HepG2 (cell line): ENCODE data around the gene CACNA1I. TPM values are rescaled to one million over a fixed set of nuclear protein-coding genes. Genes with fewer than 3 reads are reported as not detected.

ENCODE experiments used
- ARHGAP35 ChIP-seq: sonication (generic); formaldehyde crosslinking; IDR thresholded peaks from 2 replicates; pipeline ENCODE4 v1.9.0; 2022; ENCODE audit warnings: mild to moderate bottlenecking, inconsistent platforms, moderate library complexity, missing genetic modification reagents, borderline replicate concordance
- CCDC6 ChIP-seq: sonication (generic); formaldehyde crosslinking; IDR thresholded peaks from 2 replicates; pipeline ENCODE4 v1.8.1; 2022; ENCODE audit warnings: mild to moderate bottlenecking, missing genetic modification reagents, moderate library complexity
- DPF2 ChIP-seq: sonication (generic); formaldehyde crosslinking; IDR thresholded peaks from 2 replicates; pipeline ENCODE4 v1.4.0; 2020; ENCODE audit warnings: mild to moderate bottlenecking, low read depth, missing genetic modification reagents, borderline replicate concordance
- FOXA1 ChIP-seq, 2 experiments: fragments of 450-650 bp in 1 of 2; sonication (generic) in 1 of 2; formaldehyde crosslinking in 1 of 2; IDR thresholded peaks; 2 replicates each; pipeline versions ENCODE4 v1.4.0 to v1.6.1; 2016 to 2020; ENCODE audit warnings: missing genetic modification reagents in 1 of 2
- GABPB1 ChIP-seq: IDR thresholded peaks from 2 replicates; pipeline ENCODE4 v1.6.1; 2016; ENCODE audit warnings: mild to moderate bottlenecking, missing genetic modification reagents, moderate library complexity, missing compliant biosample characterization
- HOXA7 ChIP-seq: sonication (generic); formaldehyde crosslinking; IDR thresholded peaks from 2 replicates; pipeline ENCODE4 v1.8.1; 2022; ENCODE audit warnings: mild to moderate bottlenecking, missing genetic modification reagents, moderate library complexity
- NFATC3 ChIP-seq: sonication (generic); formaldehyde crosslinking; IDR thresholded peaks from 2 replicates; pipeline ENCODE4 v1.5.1; 2020; ENCODE audit warnings: mild to moderate bottlenecking, missing genetic modification reagents
- NFE2L2 ChIP-seq: fragments of 150-350 bp; IDR thresholded peaks from 2 replicates; pipeline ENCODE4 v1.6.1; 2014; ENCODE audit warnings: low read length
- NFIC ChIP-seq: IDR thresholded peaks from 2 replicates; pipeline ENCODE4 v1.6.1; 2012; ENCODE audit warnings: mild to moderate bottlenecking, low read length, inconsistent platforms
- PAF1 ChIP-seq: IDR thresholded peaks from 2 replicates; pipeline ENCODE4 v1.6.1; 2016; ENCODE audit warnings: missing genetic modification reagents, missing compliant biosample characterization
- POLR2AphosphoS5 ChIP-seq: IDR thresholded peaks from 2 replicates; pipeline ENCODE4 v1.6.1; 2012; ENCODE audit warnings: low read depth, low read length
- RBM39 ChIP-seq: fragments of 200-400 bp; formaldehyde crosslinking; IDR thresholded peaks from one replicate; pipeline ENCODE4 v1.6.1; 2018; ENCODE audit warnings: antibody characterized with exemption, mild to moderate bottlenecking, low read depth, low read length; ENCODE audit not compliant: poor library complexity, severe bottlenecking
- SP5 ChIP-seq: IDR thresholded peaks from 2 replicates; pipeline ENCODE4 v1.6.1; 2016; ENCODE audit warnings: low read depth, borderline replicate concordance
- SRF ChIP-seq: IDR thresholded peaks from 2 replicates; pipeline ENCODE4 v1.6.1; 2011; ENCODE audit warnings: mild to moderate bottlenecking, low read depth, low read length, moderate library complexity
- TGIF2 ChIP-seq: IDR thresholded peaks from 2 replicates; pipeline ENCODE4 v1.6.1; 2016; ENCODE audit warnings: control low read depth, missing compliant biosample characterization
- ZFP62 ChIP-seq: sonication (generic); formaldehyde crosslinking; IDR thresholded peaks from 2 replicates; pipeline ENCODE4 v1.4.0; 2020; ENCODE audit warnings: missing genetic modification reagents
- ZMAT3 ChIP-seq: sonication (generic); formaldehyde crosslinking; conservative IDR thresholded peaks from 2 replicates; pipeline ENCODE4 v1.7.0; 2021; ENCODE audit warnings: missing genetic modification reagents
- ZNF44 ChIP-seq: sonication (generic); formaldehyde crosslinking; IDR thresholded peaks from 2 replicates; pipeline ENCODE4 v1.5.1; 2020; ENCODE audit warnings: mild to moderate bottlenecking, missing genetic modification reagents
- ZNF496 ChIP-seq: sonication (generic); formaldehyde crosslinking; IDR thresholded peaks from 2 replicates; pipeline ENCODE4 v1.8.1; 2023; ENCODE audit warnings: mild to moderate bottlenecking, moderate library complexity, missing genetic modification reagents; ENCODE audit not compliant: insufficient replicate concordance
- ZNF543 ChIP-seq: sonication (generic); formaldehyde crosslinking; IDR thresholded peaks from 2 replicates; pipeline ENCODE4 v1.4.0; 2020; ENCODE audit warnings: mild to moderate bottlenecking, missing genetic modification reagents
- ZNF558 ChIP-seq: sonication (generic); formaldehyde crosslinking; IDR thresholded peaks from 2 replicates; pipeline ENCODE4 v1.9.0; 2022; ENCODE audit warnings: mild to moderate bottlenecking, missing genetic modification reagents, borderline replicate concordance
- ZNF766 ChIP-seq: sonication (generic); formaldehyde crosslinking; IDR thresholded peaks from 2 replicates; pipeline ENCODE4 v1.5.0; 2020; ENCODE audit warnings: missing genetic modification reagents, borderline replicate concordance
- ZNF773 ChIP-seq: sonication (generic); formaldehyde crosslinking; IDR thresholded peaks from 2 replicates; pipeline ENCODE4 v1.4.0; 2020; ENCODE audit warnings: missing genetic modification reagents, borderline replicate concordance
- ZNF83 ChIP-seq: sonication (generic); formaldehyde crosslinking; IDR thresholded peaks from 2 replicates; pipeline ENCODE4 v1.4.0; 2020; ENCODE audit warnings: missing genetic modification reagents, mild to moderate bottlenecking, borderline replicate concordance
- polyA plus RNA-seq, 8 experiments: library from polyadenylated mRNA; depleted of rRNA in 3 of 8; stranded (reverse) in 7 of 8; unstranded in 1 of 8; fragments of >200 nt; fragmentation: Illumina TruSeq in 4 of 8; extraction: Trizol in 4 of 8; gene quantifications; 2 replicates each; pipeline versions ENCODE4 v1.2.1 to v1.2.3, GENCODE V29; 2011 to 2016; ENCODE audit warnings: low read depth in 4 of 8, missing spikeins in 1 of 8, mixed read lengths in 1 of 8; ENCODE audit not compliant: insufficient read depth in 1 of 8
- total RNA-seq, 5 experiments: library from RNA; depleted of rRNA; stranded (reverse); fragments of >200 nt; fragmentation: Illumina TruSeq; extraction: Trizol; gene quantifications; 2 replicates each; pipeline ENCODE4 v1.2.3, GENCODE V29; 2016; ENCODE audit warnings: low read depth in 1 of 5
- TF ChIP-seq, protein P1 (sequence below): sonication (generic); formaldehyde crosslinking; IDR thresholded peaks from 2 replicates; pipeline ENCODE4 v1.4.0; 2020; ENCODE audit warnings: mild to moderate bottlenecking, missing genetic modification reagents
- TF ChIP-seq, protein P2 (sequence below): sonication (generic); formaldehyde crosslinking; IDR thresholded peaks from 2 replicates; pipeline ENCODE4 v1.5.0; 2020; ENCODE audit warnings: missing genetic modification reagents, mild to moderate bottlenecking, borderline replicate concordance
- TF ChIP-seq, protein P3 (sequence below): sonication (generic); formaldehyde crosslinking; IDR thresholded peaks from 2 replicates; pipeline ENCODE4 v1.4.0; 2020; ENCODE audit warnings: missing genetic modification reagents

Gene CACNA1I
- total and polyA plus RNA-seq, 2 of the 13 experiments (the other 11 are each of a cell fraction or from before 2014, with no cell fraction given), result not detected

DNA sequence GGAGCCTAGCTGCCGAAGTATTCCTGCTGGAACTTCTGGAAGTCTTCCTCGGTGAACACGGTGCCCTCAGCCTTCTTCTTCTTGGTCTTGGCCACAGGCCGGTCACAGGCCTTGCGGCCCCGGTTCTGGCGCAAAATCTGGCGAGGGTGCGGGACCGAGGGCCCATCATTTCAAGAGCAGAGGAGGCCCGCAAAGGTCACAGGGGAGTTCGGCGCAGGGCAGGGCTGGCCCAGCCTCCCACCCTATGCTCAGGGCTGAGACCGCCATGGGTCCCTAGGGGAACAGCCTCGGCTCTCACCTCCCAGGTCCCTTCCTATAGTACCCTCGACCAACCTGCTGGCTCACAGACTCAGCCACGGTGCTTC, 41.1 kb upstream of the CACNA1I start (continued):
- TF ChIP-seq GABPB1 (CRISPR knock-in tag) (no peak), ZFP62 (CRISPR knock-in tag) (no peak), ZNF543 (CRISPR knock-in tag) (no peak), PAF1 (CRISPR knock-in tag) (no peak), ZNF44 (CRISPR knock-in tag) (no peak), ZNF496 (CRISPR knock-in tag) (no peak), ZNF766 (no peak), DPF2 (no peak), FOXA1 (IDR thresholded peaks at IDR 0.05) (no peak), FOXA1 (CRISPR knock-in tag; IDR thresholded peaks at IDR 0.05) (no peak), ZNF773 (CRISPR knock-in tag) (no peak), HOXA7 (CRISPR knock-in tag) (no peak), ZNF83 (CRISPR knock-in tag) (no peak), SP5 (CRISPR knock-in tag) (no peak), TGIF2 (no peak), NFE2L2 (no peak), NFATC3 (CRISPR knock-in tag) (no peak), ZNF558 (CRISPR knock-in tag) (no peak), SRF (no peak), RBM39 (peak; percentile 68), POLR2AphosphoS5 (no peak), NFIC (no peak), ARHGAP35 (CRISPR knock-in tag) (no peak), CCDC6 (CRISPR knock-in tag) (no peak), ZMAT3 (CRISPR knock-in tag) (no peak)
- TF ChIP-seq, protein P1, sequence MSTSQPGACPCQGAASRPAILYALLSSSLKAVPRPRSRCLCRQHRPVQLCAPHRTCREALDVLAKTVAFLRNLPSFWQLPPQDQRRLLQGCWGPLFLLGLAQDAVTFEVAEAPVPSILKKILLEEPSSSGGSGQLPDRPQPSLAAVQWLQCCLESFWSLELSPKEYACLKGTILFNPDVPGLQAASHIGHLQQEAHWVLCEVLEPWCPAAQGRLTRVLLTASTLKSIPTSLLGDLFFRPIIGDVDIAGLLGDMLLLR (CRISPR knock-in tag), result no peak
- TF ChIP-seq, protein P2, sequence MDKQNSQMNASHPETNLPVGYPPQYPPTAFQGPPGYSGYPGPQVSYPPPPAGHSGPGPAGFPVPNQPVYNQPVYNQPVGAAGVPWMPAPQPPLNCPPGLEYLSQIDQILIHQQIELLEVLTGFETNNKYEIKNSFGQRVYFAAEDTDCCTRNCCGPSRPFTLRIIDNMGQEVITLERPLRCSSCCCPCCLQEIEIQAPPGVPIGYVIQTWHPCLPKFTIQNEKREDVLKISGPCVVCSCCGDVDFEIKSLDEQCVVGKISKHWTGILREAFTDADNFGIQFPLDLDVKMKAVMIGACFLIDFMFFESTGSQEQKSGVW (CRISPR knock-in tag), result no peak
- TF ChIP-seq, protein P3, sequence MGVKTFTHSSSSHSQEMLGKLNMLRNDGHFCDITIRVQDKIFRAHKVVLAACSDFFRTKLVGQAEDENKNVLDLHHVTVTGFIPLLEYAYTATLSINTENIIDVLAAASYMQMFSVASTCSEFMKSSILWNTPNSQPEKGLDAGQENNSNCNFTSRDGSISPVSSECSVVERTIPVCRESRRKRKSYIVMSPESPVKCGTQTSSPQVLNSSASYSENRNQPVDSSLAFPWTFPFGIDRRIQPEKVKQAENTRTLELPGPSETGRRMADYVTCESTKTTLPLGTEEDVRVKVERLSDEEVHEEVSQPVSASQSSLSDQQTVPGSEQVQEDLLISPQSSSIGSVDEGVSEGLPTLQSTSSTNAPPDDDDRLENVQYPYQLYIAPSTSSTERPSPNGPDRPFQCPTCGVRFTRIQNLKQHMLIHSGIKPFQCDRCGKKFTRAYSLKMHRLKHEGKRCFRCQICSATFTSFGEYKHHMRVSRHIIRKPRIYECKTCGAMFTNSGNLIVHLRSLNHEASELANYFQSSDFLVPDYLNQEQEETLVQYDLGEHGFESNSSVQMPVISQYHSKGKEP, result no peak
- TF ChIP-seq, all 625 proteins: peak for 20
